Stimulated activated CD8-positive, alpha-beta memory T cell treated with anti-CD3 and anti-CD28 coated beads, Interleukin-12 subunit alpha, Interleukin-12 subunit beta, amount 100 ng/mL, for 24 hours (primary cell): Measurements from ENCODE around the gene SLC28A2.

Experiments
- DNase-seq: peaks from one replicate; pipeline ENCODE4 v3.0.0-alpha.2; 2020; ENCODE audit errors: extremely low read depth

The SLC28A2 gene

DNA sequence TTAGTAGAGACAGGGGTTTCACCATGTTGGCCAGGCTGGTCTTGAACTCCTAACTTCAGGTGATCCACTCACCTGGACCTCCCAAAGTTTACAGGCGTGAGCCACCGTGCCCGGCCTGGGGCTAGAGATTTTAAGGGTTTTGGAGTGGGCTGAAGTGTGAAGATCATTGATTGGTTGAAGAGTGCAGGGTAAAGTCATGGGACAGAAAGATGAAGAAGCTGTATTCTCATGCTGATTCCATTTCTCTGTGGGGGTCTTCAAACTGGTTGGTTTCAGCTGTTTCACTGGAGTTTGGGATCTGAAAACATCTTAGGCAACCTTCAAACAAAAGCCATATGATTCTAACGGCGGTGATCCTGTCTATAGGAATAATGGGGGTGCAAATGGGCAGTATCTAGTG lies 74.2 kb downstream of the SLC28A2 start:
- no peak for DNase-seq

DNA sequence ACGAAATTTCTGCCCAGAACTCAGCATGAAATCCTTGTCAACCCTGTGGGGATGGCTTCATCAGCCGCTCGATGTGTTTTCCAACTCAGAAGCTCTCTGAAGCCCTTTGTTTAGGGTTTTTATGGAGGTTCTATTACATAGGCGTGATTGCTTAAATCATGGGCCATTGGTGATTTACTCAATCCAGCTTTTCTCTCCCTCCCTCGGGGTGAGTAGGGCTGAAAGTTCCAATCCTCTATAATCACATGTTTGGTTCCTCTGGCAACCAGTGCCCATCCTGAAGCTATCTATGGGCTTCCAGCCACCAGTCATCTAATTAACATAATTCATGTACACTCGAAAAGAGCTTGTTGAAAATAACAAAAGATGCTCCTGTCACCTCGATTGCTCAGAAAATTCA lies 74.7 kb downstream of the SLC28A2 start:
- DNase-seq: no peak
